ENCODE results near the gene CERK. TPM values are rescaled to one million over a fixed set of nuclear protein-coding genes. Genes with fewer than 3 reads are reported as not detected.
A peak's percentile ranks its signal among the peaks of the same experiment; 100 is the strongest.

CERK gene
- total and polyA plus RNA-seq, 2 of the 13 experiments (the other 11 are each of a cell fraction or from before 2014, with no cell fraction given) = 40.3 to 41.9 TPM

DNA sequence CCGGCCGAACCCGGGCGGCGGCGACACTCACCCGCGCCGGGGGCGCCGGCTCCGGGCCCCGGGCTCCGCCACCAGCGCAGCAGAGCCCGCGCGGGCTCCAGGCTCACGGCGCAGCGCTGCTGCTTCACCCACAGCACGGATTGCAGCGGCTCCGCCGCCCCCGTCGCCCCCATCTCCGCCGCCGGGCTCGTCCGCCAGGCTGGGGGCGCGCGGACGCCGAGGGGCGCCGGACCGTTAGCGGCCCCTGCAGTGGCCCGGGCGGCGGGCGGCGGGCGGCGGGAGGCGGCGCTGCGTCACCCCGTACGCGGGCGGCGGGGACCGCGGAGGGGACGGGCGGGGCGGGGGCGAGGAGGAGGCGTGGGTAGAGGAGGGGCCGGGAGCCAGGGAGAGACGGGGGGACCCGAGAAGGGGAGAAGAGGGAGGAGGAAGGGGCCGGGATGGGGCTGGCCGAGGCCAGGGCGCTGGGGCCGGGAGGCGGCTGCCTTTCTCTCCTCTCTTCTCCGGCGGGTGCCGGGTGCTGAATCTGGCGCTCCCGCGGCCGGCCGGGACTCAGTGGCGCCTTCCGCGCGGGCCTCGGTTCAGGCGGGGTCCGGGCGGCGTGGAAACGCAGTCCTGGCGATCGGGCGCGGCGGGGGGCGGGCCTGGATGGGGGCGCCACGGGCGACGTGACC, at the start of gene CERK (continued):
- TF ChIP-seq, protein P1, sequence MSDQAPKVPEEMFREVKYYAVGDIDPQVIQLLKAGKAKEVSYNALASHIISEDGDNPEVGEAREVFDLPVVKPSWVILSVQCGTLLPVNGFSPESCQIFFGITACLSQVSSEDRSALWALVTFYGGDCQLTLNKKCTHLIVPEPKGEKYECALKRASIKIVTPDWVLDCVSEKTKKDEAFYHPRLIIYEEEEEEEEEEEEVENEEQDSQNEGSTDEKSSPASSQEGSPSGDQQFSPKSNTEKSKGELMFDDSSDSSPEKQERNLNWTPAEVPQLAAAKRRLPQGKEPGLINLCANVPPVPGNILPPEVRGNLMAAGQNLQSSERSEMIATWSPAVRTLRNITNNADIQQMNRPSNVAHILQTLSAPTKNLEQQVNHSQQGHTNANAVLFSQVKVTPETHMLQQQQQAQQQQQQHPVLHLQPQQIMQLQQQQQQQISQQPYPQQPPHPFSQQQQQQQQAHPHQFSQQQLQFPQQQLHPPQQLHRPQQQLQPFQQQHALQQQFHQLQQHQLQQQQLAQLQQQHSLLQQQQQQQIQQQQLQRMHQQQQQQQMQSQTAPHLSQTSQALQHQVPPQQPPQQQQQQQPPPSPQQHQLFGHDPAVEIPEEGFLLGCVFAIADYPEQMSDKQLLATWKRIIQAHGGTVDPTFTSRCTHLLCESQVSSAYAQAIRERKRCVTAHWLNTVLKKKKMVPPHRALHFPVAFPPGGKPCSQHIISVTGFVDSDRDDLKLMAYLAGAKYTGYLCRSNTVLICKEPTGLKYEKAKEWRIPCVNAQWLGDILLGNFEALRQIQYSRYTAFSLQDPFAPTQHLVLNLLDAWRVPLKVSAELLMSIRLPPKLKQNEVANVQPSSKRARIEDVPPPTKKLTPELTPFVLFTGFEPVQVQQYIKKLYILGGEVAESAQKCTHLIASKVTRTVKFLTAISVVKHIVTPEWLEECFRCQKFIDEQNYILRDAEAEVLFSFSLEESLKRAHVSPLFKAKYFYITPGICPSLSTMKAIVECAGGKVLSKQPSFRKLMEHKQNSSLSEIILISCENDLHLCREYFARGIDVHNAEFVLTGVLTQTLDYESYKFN (CRISPR knock-in tag; conservative IDR thresholded peaks at IDR 0.05) = 0 out of 2 replicates have a peak, but pooled peaks have one; percentile 18
- TF ChIP-seq ZNF607 (CRISPR knock-in tag; IDR thresholded peaks at IDR 0.05; ENCODE audit: borderline replicate concordance) = 0 out of 2 replicates have a peak, but pooled peaks have one; percentile 18
- no peak for TF ChIP-seq SNRNP70 (IDR thresholded peaks at IDR 0.05; ENCODE audit: low read depth, low read length)
- no peak for TF ChIP-seq NCOA5 (CRISPR knock-in tag; IDR thresholded peaks at IDR 0.05)
- no peak for TF ChIP-seq HIVEP1 (CRISPR knock-in tag; IDR thresholded peaks at IDR 0.05)
- peak; percentile 61; the same call in 1 of the 2 replicates for TF ChIP-seq SIN3A (IDR thresholded peaks at IDR 0.05; ENCODE audit: borderline replicate concordance, low read depth, low read length)
- no peak for TF ChIP-seq ZNF580 (CRISPR knock-in tag; IDR thresholded peaks at IDR 0.05; ENCODE audit: borderline replicate concordance, low read depth)
- 0 out of 2 replicates have a peak, but pooled peaks have one; percentile 25 for TF ChIP-seq MYPOP (CRISPR knock-in tag; IDR thresholded peaks at IDR 0.05)
- TF ChIP-seq ZFP82 (CRISPR knock-in tag; IDR thresholded peaks at IDR 0.05; ENCODE audit: borderline replicate concordance) = no peak
- TF ChIP-seq ZNF430 (CRISPR knock-in tag; IDR thresholded peaks at IDR 0.05) = no peak
- TF ChIP-seq YY1 (IDR thresholded peaks at IDR 0.05; ENCODE audit: insufficient read depth, insufficient replicate concordance, low read depth, low read length) = peak; percentile 11
- TF ChIP-seq ZFY (CRISPR knock-in tag; IDR thresholded peaks at IDR 0.05) = peak; percentile 16; the same call in 1 of the 2 replicates
- TF ChIP-seq, protein P2, sequence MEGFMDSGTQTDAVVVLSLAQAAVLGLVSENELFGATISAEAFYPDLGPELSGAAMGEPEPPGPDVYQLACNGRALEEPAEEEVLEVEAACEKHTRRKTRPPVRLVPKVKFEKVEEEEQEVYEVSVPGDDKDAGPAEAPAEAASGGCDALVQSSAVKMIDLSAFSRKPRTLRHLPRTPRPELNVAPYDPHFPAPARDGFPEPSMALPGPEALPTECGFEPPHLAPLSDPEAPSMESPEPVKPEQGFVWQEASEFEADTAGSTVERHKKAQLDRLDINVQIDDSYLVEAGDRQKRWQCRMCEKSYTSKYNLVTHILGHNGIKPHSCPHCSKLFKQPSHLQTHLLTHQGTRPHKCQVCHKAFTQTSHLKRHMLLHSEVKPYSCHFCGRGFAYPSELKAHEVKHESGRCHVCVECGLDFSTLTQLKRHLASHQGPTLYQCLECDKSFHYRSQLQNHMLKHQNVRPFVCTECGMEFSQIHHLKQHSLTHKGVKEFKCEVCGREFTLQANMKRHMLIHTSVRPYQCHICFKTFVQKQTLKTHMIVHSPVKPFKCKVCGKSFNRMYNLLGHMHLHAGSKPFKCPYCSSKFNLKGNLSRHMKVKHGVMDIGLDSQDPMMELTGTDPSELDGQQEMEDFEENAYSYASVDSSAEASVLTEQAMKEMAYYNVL (CRISPR knock-in tag; IDR thresholded peaks at IDR 0.05; ENCODE audit: borderline replicate concordance) = 0 out of 2 replicates have a peak, but pooled peaks have one; percentile 31
- TF ChIP-seq ESRRA (CRISPR knock-in tag; IDR thresholded peaks at IDR 0.05; ENCODE audit: low read depth) = peak; percentile 77; the same call in 1 of the 2 replicates
- no peak for TF ChIP-seq ZNF572 (CRISPR knock-in tag; IDR thresholded peaks at IDR 0.05)

Data from HepG2 (cell line).